GM12878 (cell line): ENCODE measurements around the gene CABLES1. TPM values are rescaled to one million over a fixed set of nuclear protein-coding genes. Genes with fewer than 3 reads are reported as not detected.

ENCODE experiments used
- ATAC-seq: fragments of 200-7000 bp; cut with Tn5 transposase; 3 replicates; pipeline ENCODE4 v1.9.1; 2020; ENCODE audit warnings: mild to moderate bottlenecking, moderate library complexity
- BruUV-seq: library from RNA; stranded (reverse); fragments of 400-500 nt; replicated peaks from 2 replicates; lab custom pipeline; 2021; lab: Mats Ljungman, UMichigan
- CTCF ChIA-PET: fragments of 300-600 bp; sonication (Branson Sonifier 250); formaldehyde crosslinking; extraction: SDS; loops from one replicate; lab custom pipeline; 2021; ENCODE audit warnings: inconsistent platforms; lab: Yijun Ruan, JAX
- POLR2A ChIA-PET: fragments of 350-600 bp; formaldehyde crosslinking; extraction: SDS; loops from one replicate; lab custom pipeline; 2021; ENCODE audit warnings: inconsistent platforms; lab: Charles Lee
- RAD21 ChIA-PET: fragments of 300-600 bp; sonication (Branson Sonifier 250); formaldehyde crosslinking; loops from one replicate; lab custom pipeline; 2023; ENCODE audit warnings: antibody characterized with exemption; ENCODE audit not compliant: unreplicated experiment; lab: Charles Lee
- SMC1A ChIA-PET: fragments of 300-600 bp; sonication (Branson Sonifier 250); formaldehyde crosslinking; loops from one replicate; lab custom pipeline; 2023; ENCODE audit not compliant: unreplicated experiment, uncharacterized antibody; lab: Charles Lee
- DNase-seq: peaks from one replicate; pipeline ENCODE4 v3.0.0-alpha.2; 2011; ENCODE audit warnings: low read depth, low spot score
- FAIRE-seq: peaks from 3 replicates; lab custom pipeline; 2011; peaks lifted over from hg19 to GRCh38; lab: Jason Lieb, UNC
- H2AFZ ChIP-seq: 2 replicates; pipeline ENCODE4 v1.6.0; 2011; ENCODE audit warnings: low read depth, low read length, control low read depth; ENCODE audit not compliant: control insufficient read depth
- H3K27ac ChIP-seq: 2 replicates; pipeline ENCODE4 v1.5.1; 2011; ENCODE audit warnings: control low read depth; ENCODE audit not compliant: control insufficient read depth, insufficient read depth
- H3K27me3 ChIP-seq, 2 experiments: replicated peaks in 1 of 2; 2 replicates each; pipeline versions ENCODE4 v1.6.0 to v1.6.1; 2011; ENCODE audit warnings: low read length in 1 of 2; ENCODE audit not compliant: control insufficient read depth in 2 of 2, insufficient read depth in 2 of 2
- H3K36me3 ChIP-seq, 2 experiments: 2 replicates each; pipeline ENCODE4 v1.5.1; 2011; ENCODE audit warnings: low read length in 1 of 2; ENCODE audit not compliant: control insufficient read depth in 2 of 2, insufficient read depth in 2 of 2
- H3K4me1 ChIP-seq: 2 replicates; pipeline ENCODE4 v1.6.1; 2011; ENCODE audit warnings: mild to moderate bottlenecking, low read length, moderate library complexity, mixed read lengths; ENCODE audit not compliant: control insufficient read depth, insufficient read depth
- H3K4me2 ChIP-seq: 2 replicates; pipeline ENCODE4 v1.6.0; 2011; ENCODE audit warnings: control low read depth; ENCODE audit not compliant: control insufficient read depth, insufficient read depth
- H3K4me3 ChIP-seq: fragments of 200-600 bp; sonication (generic); 2 replicates; pipeline ENCODE4 v1.5.1; 2016
- H3K79me2 ChIP-seq: 2 replicates; pipeline ENCODE4 v1.6.0; 2011; ENCODE audit warnings: low read length; ENCODE audit not compliant: control insufficient read depth, insufficient read depth
- H3K9ac ChIP-seq: 2 replicates; pipeline ENCODE4 v1.8.0; 2011; ENCODE audit warnings: low read length, control low read depth, mixed read lengths; ENCODE audit not compliant: control insufficient read depth, insufficient read depth
- H3K9me3 ChIP-seq: replicated peaks from 3 replicates; pipeline ENCODE4 v1.5.1; 2011; ENCODE audit warnings: mild to moderate bottlenecking, low read length; ENCODE audit not compliant: control insufficient read depth, insufficient read depth
- H4K20me1 ChIP-seq: 2 replicates; pipeline ENCODE4 v1.6.0; 2011; ENCODE audit not compliant: control insufficient read depth, insufficient read depth
- ATF7 ChIP-seq: fragments of 450-650 bp; IDR thresholded peaks from 2 replicates; pipeline ENCODE4 v1.6.1; 2016; ENCODE audit warnings: low read depth, mild to moderate bottlenecking
- JUND ChIP-seq: IDR thresholded peaks from 2 replicates; pipeline ENCODE4 v1.6.1; 2012; ENCODE audit warnings: low read depth, mild to moderate bottlenecking, low read length, improper control_type of control experiment, moderate library complexity
- MYC ChIP-seq: IDR thresholded peaks from 2 replicates; pipeline ENCODE4 v1.6.1; 2011; ENCODE audit warnings: mild to moderate bottlenecking, low read length, moderate library complexity, inconsistent platforms; ENCODE audit not compliant: insufficient read depth, insufficient replicate concordance, insufficient read length, severe bottlenecking
- RUNX3 ChIP-seq: IDR thresholded peaks from 2 replicates; pipeline ENCODE4 v1.6.1; 2012; ENCODE audit warnings: low read length, inconsistent platforms
- SPI1 ChIP-seq: IDR thresholded peaks from 2 replicates; pipeline ENCODE4 v1.6.1; 2011; ENCODE audit warnings: low read depth, mild to moderate bottlenecking, low read length, moderate library complexity, borderline replicate concordance; ENCODE audit not compliant: insufficient read depth
- STAT1 ChIP-seq: fragments of 450-650 bp; conservative IDR thresholded peaks from 2 replicates; pipeline ENCODE4 v1.6.1; 2014; ENCODE audit warnings: antibody characterized with exemption, mild to moderate bottlenecking
- WGBS: methylation state at CpG from one replicate; pipeline ENCODE4 v1.1.6; 2016; ENCODE audit warnings: low lambda C conversion rate; ENCODE audit not compliant: insufficient replicate concordance, insufficient coverage; ENCODE audit errors: missing lambda C conversion rate; 5-methylcytosine and 5-hydroxymethylcytosine counted together
- in situ Hi-C: fragments of 300-500 bp; cut with MboI; formaldehyde crosslinking; loops from 9 replicates; pipeline ENCODE4 v1.14.3; 2018; ENCODE audit warnings: mixed read lengths
- intact Hi-C: fragments of 100-400 bp; cut with micrococcal nuclease; formaldehyde crosslinking; loops from one replicate; pipeline ENCODE4 v1.14.2; 2022; ENCODE audit not compliant: unreplicated experiment
- polyA plus RNA-seq, 11 experiments: library from polyadenylated mRNA; depleted of rRNA in 4 of 11; unstranded in 6 of 11; stranded (reverse) in 5 of 11; fragments of >200 nt; fragmentation: Nextera tagmentation in 4 of 11; fragmentation: Illumina TruSeq in 1 of 11; extraction: Ambion mirVana in 4 of 11; extraction: Trizol in 1 of 11; gene quantifications; 1 replicate in 1 of 11; 2 replicates in 10 of 11; pipeline versions ENCODE4 v1.2.1 to v1.2.3, GENCODE V29; 2011 to 2016; ENCODE audit warnings: inconsistent platforms in 2 of 11, missing spikeins in 2 of 11, low read depth in 1 of 11
- total RNA-seq, 4 experiments: library from RNA; depleted of rRNA in 3 of 4; stranded (reverse); fragments of >200 nt in 3 of 4; fragmentation: Illumina TruSeq in 1 of 4; extraction: Trizol in 1 of 4; gene quantifications; 2 replicates each; pipeline versions ENCODE4 v1.2.1 to v1.2.3, GENCODE V29; 2013 to 2021

Gene CABLES1
- total and polyA plus RNA-seq, 10 of the 15 experiments (the other 5 are each of a cell fraction or from before 2014, with no cell fraction given): 2.9 to 27.2 (median 8.2) TPM

GRCh38 chr18:23213200-23213599, 77.9 kb downstream of the CABLES1 start:
- no peak overlapping the region for H3K27ac ChIP-seq
- ChIA-PET SMC1A (interaction anchor here (1.6 kb wide), 1 partner anchor 199 kb away, joined by 5 read pairs; no protein-coding TSS in a partner anchor), POLR2A (interaction anchor here (1.0 to 1.4 kb wide), 2 partner anchors 11 to 15 kb away, joined by 3 to 5 read pairs; no protein-coding TSS in a partner anchor), CTCF (interaction anchor here (0.9 kb wide), 1 partner anchor 59 kb away, joined by 3 read pairs; no protein-coding TSS in a partner anchor), RAD21 (interaction anchor here (1.4 kb wide), 1 partner anchor 52 kb away, joined by 3 read pairs; no protein-coding TSS in a partner anchor)
- no peak overlapping the region for H2AFZ ChIP-seq
- ATAC-seq: no peak
- H3K4me3 ChIP-seq: no peak overlapping the region
- H3K27me3 ChIP-seq: no peaks in the 10 kb centered on the region
- FAIRE-seq: no peak
- no peaks in the 10 kb centered on the region for H3K79me2 ChIP-seq
- no peaks in the 10 kb centered on the region for H4K20me1 ChIP-seq
- DNase-seq: no peak
- intact Hi-C loops: no loop called here
- no peak overlapping the region for H3K9ac ChIP-seq
- no TSS peak for BruUV-seq
- TF ChIP-seq RUNX3 (no peak), SPI1 (no peak)
- no peaks in the 10 kb centered on the region; the same call in 2 of the 3 replicates for H3K9me3 ChIP-seq
- no peaks in the 10 kb centered on the region for H3K4me1 ChIP-seq
- in situ Hi-C loops: no loop called here
- H3K4me2 ChIP-seq: no peak overlapping the region
- H3K36me3 ChIP-seq: peaks cover 12 to 13% of the 10 kb centered on the region in 2 experiments; a peak in 3 of 4 replicates

- no peak overlapping the region for H2AFZ ChIP-seq
- no peaks in the 10 kb centered on the region for H3K9me3 ChIP-seq
- CTCF ChIA-PET: no interaction called here
- DNase-seq: no peak
- in situ Hi-C loops (no loop called here), intact Hi-C loops (no loop called here)
- FAIRE-seq: no peak
- peaks cover 3 to 13% of the 10 kb centered on the region in 2 experiments; a peak in 3 of 4 replicates for H3K36me3 ChIP-seq
- SMC1A ChIA-PET: interaction anchor here (1.8 kb wide), 1 partner anchor 26 kb away, joined by 4 read pairs; no protein-coding TSS in a partner anchor
- TF ChIP-seq JUND (no peak), MYC (no peak), ATF7 (no peak), STAT1 (no peak)
- RAD21 ChIA-PET: no interaction called here
- 99% methylated on average over 11 of the region's 11 CpGs for WGBS
- no peaks in the 10 kb centered on the region for H4K20me1 ChIP-seq
- POLR2A ChIA-PET: interaction anchor here (0.6 kb wide), 1 partner anchor 780 kb away, joined by 3 read pairs; no protein-coding TSS in a partner anchor
- H3K9ac ChIP-seq: no peak overlapping the region
- H3K4me3 ChIP-seq: no peak overlapping the region
- no peak overlapping the region for H3K4me2 ChIP-seq
- H3K79me2 ChIP-seq: no peaks in the 10 kb centered on the region
- H3K27ac ChIP-seq: no peak overlapping the region
- H3K4me1 ChIP-seq: no peaks in the 10 kb centered on the region
- no peak for ATAC-seq
- H3K27me3 ChIP-seq: no peaks in the 10 kb centered on the region
- TSS peak; percentile 7 for BruUV-seq
Measured at GRCh38 chr18:23217781-23218180, 82.5 kb downstream of the CABLES1 start.
